Choroid plexus epithelial cell (primary cell): ENCODE data around the gene CORO7.

Experiments
- DNase-seq: peaks from one replicate; pipeline ENCODE4 v3.0.0-alpha.2; 2010; ENCODE audit warnings: low read depth
- H3K4me3 ChIP-seq: 2 replicates; pipeline ENCODE4 v1.5.1; 2011; ENCODE audit warnings: low read depth, mild to moderate bottlenecking, control low read depth, low read length, moderate library complexity
- TF ChIP-seq, protein P1 (sequence below): conservative IDR thresholded peaks from 2 replicates; pipeline ENCODE4 v1.5.1; 2011; ENCODE audit warnings: low read depth, mild to moderate bottlenecking, control low read depth, inconsistent platforms, low read length, moderate library complexity

The CORO7 gene

DNA sequence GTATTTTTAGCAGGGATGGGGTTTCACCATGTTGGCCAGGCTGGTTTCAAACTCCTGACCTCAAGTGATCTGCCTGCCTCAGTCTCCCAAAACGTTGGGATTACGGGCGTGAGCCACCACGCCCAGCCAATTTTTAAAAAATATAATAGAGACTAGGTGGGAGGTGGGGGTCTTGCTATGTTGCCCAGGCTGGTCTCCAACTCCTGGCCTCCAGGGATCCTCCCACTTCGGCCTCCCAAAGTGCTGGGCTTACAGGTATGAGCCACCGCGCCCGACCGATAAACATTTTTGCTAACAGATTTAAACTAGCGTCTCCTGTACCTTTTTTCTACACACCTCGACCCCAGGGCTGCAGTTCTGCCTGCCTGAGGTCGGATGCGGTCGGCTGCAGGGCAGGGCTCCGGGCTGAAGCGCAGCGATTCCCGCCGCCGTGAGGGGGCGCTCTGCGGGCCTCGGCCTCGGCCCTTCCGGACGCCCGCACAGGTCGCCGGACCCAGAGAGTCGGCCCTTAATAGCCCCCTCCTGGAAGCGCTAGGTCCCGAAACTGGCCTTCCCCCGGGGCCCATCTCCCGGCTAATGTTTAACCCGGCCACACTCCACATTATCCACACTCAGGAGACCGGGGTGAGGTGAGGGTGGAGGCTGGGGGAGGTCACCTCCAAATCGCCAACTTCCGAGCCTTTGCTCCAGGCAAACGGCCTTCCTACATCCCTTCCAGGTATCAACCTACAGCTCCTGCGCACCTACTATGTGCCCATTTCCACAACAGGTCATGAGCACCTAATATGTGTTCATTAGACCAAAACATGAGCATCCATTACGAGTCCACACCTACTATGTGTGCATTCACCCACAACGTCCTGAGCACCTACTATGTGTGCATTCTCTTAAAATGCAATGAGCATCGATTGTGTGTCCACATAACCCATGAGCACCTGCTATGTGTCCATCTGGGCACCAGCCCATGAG lies 102.5 kb downstream of the CORO7 start:
- TF ChIP-seq, protein P1, sequence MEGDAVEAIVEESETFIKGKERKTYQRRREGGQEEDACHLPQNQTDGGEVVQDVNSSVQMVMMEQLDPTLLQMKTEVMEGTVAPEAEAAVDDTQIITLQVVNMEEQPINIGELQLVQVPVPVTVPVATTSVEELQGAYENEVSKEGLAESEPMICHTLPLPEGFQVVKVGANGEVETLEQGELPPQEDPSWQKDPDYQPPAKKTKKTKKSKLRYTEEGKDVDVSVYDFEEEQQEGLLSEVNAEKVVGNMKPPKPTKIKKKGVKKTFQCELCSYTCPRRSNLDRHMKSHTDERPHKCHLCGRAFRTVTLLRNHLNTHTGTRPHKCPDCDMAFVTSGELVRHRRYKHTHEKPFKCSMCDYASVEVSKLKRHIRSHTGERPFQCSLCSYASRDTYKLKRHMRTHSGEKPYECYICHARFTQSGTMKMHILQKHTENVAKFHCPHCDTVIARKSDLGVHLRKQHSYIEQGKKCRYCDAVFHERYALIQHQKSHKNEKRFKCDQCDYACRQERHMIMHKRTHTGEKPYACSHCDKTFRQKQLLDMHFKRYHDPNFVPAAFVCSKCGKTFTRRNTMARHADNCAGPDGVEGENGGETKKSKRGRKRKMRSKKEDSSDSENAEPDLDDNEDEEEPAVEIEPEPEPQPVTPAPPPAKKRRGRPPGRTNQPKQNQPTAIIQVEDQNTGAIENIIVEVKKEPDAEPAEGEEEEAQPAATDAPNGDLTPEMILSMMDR: peak; percentile 55
- H3K4me3 ChIP-seq: no peak overlapping the region
- no peak for DNase-seq

DNA sequence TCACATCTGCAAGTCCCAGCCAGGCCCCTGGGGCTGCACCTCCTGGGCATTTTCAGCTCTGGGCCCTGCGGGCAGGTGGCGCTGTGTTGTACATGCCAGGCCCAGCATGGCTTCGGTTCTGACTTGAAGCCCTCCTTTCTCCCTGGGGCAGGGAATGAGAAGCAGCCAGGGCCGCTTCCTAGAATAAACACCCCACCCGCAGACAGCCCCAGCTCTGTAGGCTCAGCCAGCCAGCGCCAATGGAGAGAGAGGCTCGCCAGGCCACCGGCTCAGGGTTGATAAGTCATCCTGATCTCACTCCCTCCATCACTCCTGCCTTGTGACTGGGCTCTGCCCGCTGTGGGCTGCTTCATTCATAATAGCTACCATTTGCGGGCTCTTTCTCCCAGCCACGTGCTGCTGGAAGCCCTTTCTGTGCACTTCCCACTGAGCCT lies 106.5 kb downstream of the CORO7 start:
- TF ChIP-seq, protein P1: peak; percentile 83
- DNase-seq: peak; percentile 84
- no peak overlapping the region for H3K4me3 ChIP-seq

DNA sequence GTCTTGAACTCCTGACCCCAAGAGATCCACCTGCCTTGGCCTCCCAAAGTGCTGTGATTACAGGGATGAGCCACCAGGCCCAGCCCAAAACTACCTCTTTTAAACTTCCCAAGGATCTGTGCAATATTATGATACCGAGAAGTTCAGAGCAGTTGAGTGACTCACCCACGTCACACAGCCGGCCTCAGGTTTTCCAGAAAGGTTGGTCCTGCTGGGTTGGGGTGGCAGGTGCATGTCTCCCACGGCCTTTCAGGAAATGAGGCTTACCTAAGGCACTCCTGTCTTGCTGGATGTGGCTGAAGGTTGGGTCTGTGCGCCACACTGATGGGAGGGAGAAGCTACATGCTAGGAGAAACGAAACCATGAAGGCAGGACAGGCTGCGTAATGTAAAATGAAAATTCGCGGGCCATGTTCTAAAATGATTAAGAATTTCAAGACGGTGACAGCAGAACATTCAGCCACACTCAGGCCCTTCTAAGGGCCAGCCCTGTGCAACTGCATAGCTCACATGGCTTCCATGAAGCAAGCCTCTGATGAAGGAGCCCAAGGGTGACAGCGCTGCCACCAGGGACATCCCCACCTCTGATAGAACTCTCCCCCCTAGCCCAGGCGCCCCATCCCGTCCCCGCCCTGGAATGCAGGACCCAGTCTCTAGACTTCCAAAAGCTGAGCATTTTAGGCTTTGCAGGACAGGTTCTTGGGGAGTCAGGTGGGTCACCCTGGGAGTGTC lies 107.1 kb downstream of the CORO7 start:
- H3K4me3 ChIP-seq: no peak overlapping the region
- TF ChIP-seq, protein P1: no peak
- DNase-seq: no peak

DNA sequence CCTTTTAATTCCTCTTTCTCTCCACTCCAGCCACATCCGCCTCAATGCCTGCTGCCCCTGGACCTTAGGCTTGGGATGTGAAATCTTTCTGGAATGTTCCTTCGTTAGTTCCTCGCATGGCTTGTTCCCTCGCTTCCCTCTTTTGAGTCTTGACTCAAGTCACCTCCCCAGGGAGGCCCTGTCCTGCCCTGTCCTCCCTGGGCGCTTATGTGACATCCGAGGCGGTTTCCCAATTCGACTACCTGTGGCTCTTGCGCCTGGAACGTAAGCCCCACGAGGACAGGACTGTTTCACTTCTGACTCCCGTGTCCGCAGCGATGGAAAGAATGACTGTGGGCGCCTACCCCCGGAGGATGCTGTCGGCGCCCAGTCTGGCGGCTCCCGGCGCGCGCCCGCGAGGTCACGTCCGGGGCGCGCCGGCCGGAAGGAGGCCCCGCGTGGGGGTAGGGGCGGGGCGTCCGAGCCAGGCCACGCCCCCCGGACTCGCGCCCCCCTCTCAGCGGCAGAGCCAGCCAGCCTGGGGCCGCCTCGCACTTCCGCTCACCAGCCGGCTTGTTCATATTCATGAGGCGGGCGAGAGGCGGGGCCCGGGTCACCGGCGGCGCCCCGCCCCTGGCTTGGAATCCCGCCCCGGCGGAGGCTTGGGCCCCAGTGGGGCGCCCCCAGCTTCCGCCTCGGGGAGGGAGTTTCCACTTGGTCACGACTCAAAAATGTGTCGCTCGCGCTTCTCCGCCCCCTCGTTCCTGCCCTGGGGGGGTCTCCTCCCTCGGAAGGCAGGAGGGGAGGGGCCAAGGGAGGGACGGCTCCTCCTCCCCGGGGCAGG lies 109.0 kb downstream of the CORO7 start:
- TF ChIP-seq, protein P1: no peak
- DNase-seq: peak; percentile 95
- peak overlapping the region; percentile 50 for H3K4me3 ChIP-seq

DNA sequence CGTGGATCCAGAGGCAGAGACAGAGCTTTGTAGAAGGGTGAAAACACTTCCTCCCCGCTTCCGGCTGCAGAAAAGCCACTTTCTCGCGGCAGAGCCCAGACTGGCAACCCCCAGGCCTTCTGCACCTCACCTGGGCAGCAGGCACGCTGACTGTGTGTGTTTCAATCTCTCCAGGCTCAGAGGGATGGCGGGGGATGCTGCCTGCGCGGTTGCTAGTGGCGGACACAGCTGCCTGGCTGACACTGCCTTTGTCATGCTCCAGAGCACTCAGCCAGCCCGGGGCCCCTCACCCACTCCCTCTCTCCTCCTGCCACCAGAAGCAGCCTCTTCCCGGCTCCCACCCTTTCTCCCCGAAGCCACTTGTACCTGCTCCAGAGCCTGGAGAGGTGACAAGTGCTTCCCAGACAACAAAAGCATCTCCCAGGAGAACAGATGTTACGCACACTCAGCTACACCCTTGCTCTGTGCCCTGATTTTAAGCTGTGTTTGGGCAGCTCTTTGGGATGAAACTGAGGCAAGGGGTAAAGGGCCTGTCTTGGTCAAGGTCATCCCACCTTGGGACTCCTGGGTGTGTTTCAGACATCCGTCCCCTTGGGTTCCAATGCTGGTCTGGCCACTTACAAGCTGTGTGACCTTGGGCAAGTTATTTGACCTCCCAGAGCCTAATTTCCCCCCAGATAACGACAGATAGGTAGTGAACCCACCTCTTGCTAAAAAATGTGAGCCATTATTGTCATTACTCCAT lies 109.8 kb downstream of the CORO7 start:
- no peak for DNase-seq
- H3K4me3 ChIP-seq: peak overlapping the region; percentile 50
- TF ChIP-seq, protein P1: no peak
